BLaER1 (cell line): ENCODE measurements around the gene SUMO2.

ENCODE experiments used
- H3K27ac ChIP-seq: shearing (Covaris generic); formaldehyde crosslinking; 2 replicates; pipeline ENCODE4 v1.8.1; 2022
- H3K27me3 ChIP-seq: shearing (Covaris generic); formaldehyde crosslinking; 2 replicates; pipeline ENCODE4 v1.8.1; 2022
- H3K36me3 ChIP-seq: shearing (Covaris generic); formaldehyde crosslinking; 2 replicates; pipeline ENCODE4 v1.8.1; 2022
- H3K4me1 ChIP-seq: shearing (Covaris generic); formaldehyde crosslinking; 2 replicates; pipeline ENCODE4 v1.8.1; 2022
- H3K4me2 ChIP-seq: shearing (Covaris generic); formaldehyde crosslinking; 2 replicates; pipeline ENCODE4 v1.8.1; 2022
- H3K4me3 ChIP-seq: shearing (Covaris generic); formaldehyde crosslinking; 2 replicates; pipeline ENCODE4 v1.8.1; 2022
- H3K9ac ChIP-seq: shearing (Covaris generic); formaldehyde crosslinking; 2 replicates; pipeline ENCODE4 v1.8.1; 2022
- H3K9me3 ChIP-seq: shearing (Covaris generic); formaldehyde crosslinking; 2 replicates; pipeline ENCODE4 v1.8.1; 2022
- H4K20me1 ChIP-seq: shearing (Covaris generic); formaldehyde crosslinking; 2 replicates; pipeline ENCODE4 v1.8.1; 2022
- Cebpa-rat ChIP-seq: shearing (Covaris generic); IDR thresholded peaks from 2 replicates; pipeline ENCODE4 v1.8.1; 2022

SUMO2 gene

GRCh38 chr17:75182569-75183436 lies at the start of gene SUMO2:
SUMO2 (minus strand) TSS chr17:75182959; CDS start chr17:75182834, 125 bp downstream.
- H3K27me3 ChIP-seq: no peaks in the 10 kb centered on the region
- H3K27ac ChIP-seq: peak within 1 kb of the TSS; percentile 100
- peaks cover 38% of the 10 kb centered on the region for H3K4me1 ChIP-seq
- H3K9ac ChIP-seq: peak within 1 kb of the TSS; percentile 99
- peak within 1 kb of the TSS; percentile 96 for H3K4me2 ChIP-seq
- H3K9me3 ChIP-seq: no peaks in the 10 kb centered on the region
- peak within 1 kb of the TSS; percentile 84 for H3K4me3 ChIP-seq
- peaks cover 46% of the 10 kb centered on the region for H4K20me1 ChIP-seq
- peaks cover 27% of the 10 kb centered on the region for H3K36me3 ChIP-seq
- no peak for TF ChIP-seq Cebpa-rat

- H3K4me2 ChIP-seq: no peak overlapping the region
- no peaks in the 10 kb centered on the region for H3K27me3 ChIP-seq
- H3K9ac ChIP-seq: no peak overlapping the region
- H3K27ac ChIP-seq: no peak overlapping the region
- peaks cover 99% of the 10 kb centered on the region for H3K36me3 ChIP-seq
- H3K9me3 ChIP-seq: no peaks in the 10 kb centered on the region
- peaks cover 24% of the 10 kb centered on the region for H3K4me1 ChIP-seq
- H3K4me3 ChIP-seq: no peak overlapping the region
- TF ChIP-seq Cebpa-rat: no peak
- H4K20me1 ChIP-seq: peaks cover 42% of the 10 kb centered on the region
Measured at GRCh38 chr17:75231741-75232464, 49.1 kb upstream of the SUMO2 start.

- no peak overlapping the region for H3K4me2 ChIP-seq
- H3K27me3 ChIP-seq: no peaks in the 10 kb centered on the region
- H3K4me1 ChIP-seq: peaks cover 24% of the 10 kb centered on the region
- H3K9me3 ChIP-seq: no peaks in the 10 kb centered on the region
- TF ChIP-seq Cebpa-rat: no peak
- H4K20me1 ChIP-seq: peaks cover 36% of the 10 kb centered on the region
- no peak overlapping the region for H3K4me3 ChIP-seq
- peaks cover 99% of the 10 kb centered on the region for H3K36me3 ChIP-seq
- H3K27ac ChIP-seq: no peak overlapping the region
- H3K9ac ChIP-seq: no peak overlapping the region
Measured at GRCh38 chr17:75231071-75231470, 48.3 kb upstream of the SUMO2 start.

- Histone ChIP-seq H3K27me3 (no peaks in the 10 kb centered on the region), H3K36me3 (peaks cover 99% of the 10 kb centered on the region), H3K4me2 (peak overlapping the region; percentile 72), H4K20me1 (peaks cover 27% of the 10 kb centered on the region), H3K9ac (peak overlapping the region; percentile 50; the same call in 1 of the 2 replicates), H3K27ac (peak overlapping the region; percentile 64), H3K9me3 (no peaks in the 10 kb centered on the region), H3K4me3 (no peak overlapping the region), H3K4me1 (peaks cover 24% of the 10 kb centered on the region)
- TF ChIP-seq Cebpa-rat: no peak
Measured at GRCh38 chr17:75228847-75229246, 46.1 kb upstream of the SUMO2 start.

- no peak for TF ChIP-seq Cebpa-rat
- Histone ChIP-seq H4K20me1 (peaks cover 27% of the 10 kb centered on the region), H3K4me1 (peaks cover 24% of the 10 kb centered on the region), H3K27me3 (no peaks in the 10 kb centered on the region), H3K4me3 (no peak overlapping the region), H3K4me2 (peak overlapping the region; percentile 72), H3K9ac (peak overlapping the region; percentile 50; the same call in 1 of the 2 replicates), H3K9me3 (no peaks in the 10 kb centered on the region), H3K36me3 (peaks cover 99% of the 10 kb centered on the region), H3K27ac (peak overlapping the region; percentile 64)
Measured at GRCh38 chr17:75228305-75228704, 45.5 kb upstream of the SUMO2 start.

GRCh38 chr17:75227729-75228128 lies 45.0 kb upstream of the SUMO2 start:
- Histone ChIP-seq H3K27me3 (no peaks in the 10 kb centered on the region), H3K4me3 (no peak overlapping the region), H3K9me3 (no peaks in the 10 kb centered on the region), H3K4me2 (peak overlapping the region; percentile 72), H4K20me1 (peaks cover 27% of the 10 kb centered on the region), H3K9ac (peak overlapping the region; percentile 50; the same call in 1 of the 2 replicates), H3K27ac (no peak overlapping the region), H3K36me3 (peaks cover 98% of the 10 kb centered on the region), H3K4me1 (peaks cover 24% of the 10 kb centered on the region)
- no peak for TF ChIP-seq Cebpa-rat

- Histone ChIP-seq H3K4me2 (no peak overlapping the region), H3K9ac (no peak overlapping the region), H3K4me3 (no peak overlapping the region), H4K20me1 (peaks cover 27% of the 10 kb centered on the region), H3K27ac (no peak overlapping the region), H3K27me3 (no peaks in the 10 kb centered on the region), H3K9me3 (no peaks in the 10 kb centered on the region), H3K36me3 (peaks cover 97% of the 10 kb centered on the region), H3K4me1 (peaks cover 24% of the 10 kb centered on the region)
- TF ChIP-seq Cebpa-rat: no peak
Measured at GRCh38 chr17:75225016-75225415, 42.3 kb upstream of the SUMO2 start.

- H3K4me2 ChIP-seq: no peak overlapping the region
- no peaks in the 10 kb centered on the region for H3K4me1 ChIP-seq
- no peak overlapping the region for H3K4me3 ChIP-seq
- H3K9me3 ChIP-seq: no peaks in the 10 kb centered on the region
- no peaks in the 10 kb centered on the region for H4K20me1 ChIP-seq
- no peak for TF ChIP-seq Cebpa-rat
- no peak overlapping the region for H3K9ac ChIP-seq
- no peak overlapping the region for H3K27ac ChIP-seq
- no peaks in the 10 kb centered on the region for H3K27me3 ChIP-seq
- peaks cover 98% of the 10 kb centered on the region for H3K36me3 ChIP-seq
Measured at GRCh38 chr17:75219815-75220214, 37.1 kb upstream of the SUMO2 start.

- no peak overlapping the region for H3K4me2 ChIP-seq
- no peaks in the 10 kb centered on the region for H3K27me3 ChIP-seq
- H4K20me1 ChIP-seq: no peaks in the 10 kb centered on the region
- peaks cover 98% of the 10 kb centered on the region for H3K36me3 ChIP-seq
- H3K4me3 ChIP-seq: no peak overlapping the region
- no peak for TF ChIP-seq Cebpa-rat
- no peak overlapping the region for H3K9ac ChIP-seq
- H3K4me1 ChIP-seq: no peaks in the 10 kb centered on the region
- H3K27ac ChIP-seq: no peak overlapping the region
- no peaks in the 10 kb centered on the region for H3K9me3 ChIP-seq
Measured at GRCh38 chr17:75218131-75218530, 35.4 kb upstream of the SUMO2 start.

GRCh38 chr17:75209061-75209460 lies 26.3 kb upstream of the SUMO2 start:
- Histone ChIP-seq H3K4me2 (no peak overlapping the region), H4K20me1 (0 out of 2 replicates have a peak, but pooled peaks cover 19% of the 10 kb centered on the region), H3K36me3 (peaks cover 63% of the 10 kb centered on the region), H3K4me1 (peaks cover 25% of the 10 kb centered on the region), H3K9ac (no peak overlapping the region), H3K4me3 (no peak overlapping the region), H3K27me3 (no peaks in the 10 kb centered on the region), H3K9me3 (no peaks in the 10 kb centered on the region), H3K27ac (no peak overlapping the region)
- TF ChIP-seq Cebpa-rat: no peak
